WTC11 (cell line): ENCODE results near the gene ACTN1. TPM values are rescaled to one million over a fixed set of nuclear protein-coding genes. Genes with fewer than 3 reads are reported as not detected.

Experiments
- ATAC-seq: fragments of 200-7000 bp; cut with Tn5 transposase; 2 replicates; pipeline ENCODE4 v1.10.0; 2021; ENCODE audit warnings: mild to moderate bottlenecking, moderate library complexity
- CTCF ChIA-PET: fragments of 300-600 bp; sonication (Branson Sonifier 250); formaldehyde crosslinking; loops from one replicate; lab custom pipeline; 2021; ENCODE audit warnings: antibody characterized with exemption; lab: Charles Lee
- POLR2A ChIA-PET: fragments of 350-600 bp; sonication (Branson Sonifier 250); formaldehyde crosslinking; loops from one replicate; lab custom pipeline; 2021; ENCODE audit warnings: antibody characterized with exemption; lab: Charles Lee
- DNase-seq: peaks from one replicate; pipeline ENCODE4 v3.0.0; 2021; ENCODE audit warnings: low spot score
- H3K27ac Mint-ChIP-seq: 2 replicates; pipeline ENCODE4 v1.8.0; 2021; ENCODE audit warnings: mixed read lengths
- H3K27me3 Mint-ChIP-seq: 2 replicates; pipeline ENCODE4 v1.8.0; 2021; ENCODE audit warnings: low read depth, mild to moderate bottlenecking, moderate library complexity, mixed read lengths
- H3K36me3 Mint-ChIP-seq: 2 replicates; pipeline ENCODE4 v1.8.0; 2021; ENCODE audit warnings: mixed read lengths
- H3K4me1 Mint-ChIP-seq: 2 replicates; pipeline ENCODE4 v1.8.0; 2022; ENCODE audit warnings: mixed read lengths
- H3K4me3 Mint-ChIP-seq: 2 replicates; pipeline ENCODE4 v1.8.0; 2021; ENCODE audit warnings: mild to moderate bottlenecking, moderate library complexity, mixed read lengths
- H3K9me3 Mint-ChIP-seq: 2 replicates; pipeline ENCODE4 v1.8.0; 2021; ENCODE audit warnings: mixed read lengths
- E2F4 ChIP-seq: sonication (generic); formaldehyde crosslinking; IDR thresholded peaks from 2 replicates; pipeline ENCODE4 v1.8.1; 2022; ENCODE audit warnings: low read depth, mild to moderate bottlenecking, moderate library complexity, missing genetic modification reagents, borderline replicate concordance
- EMX1 ChIP-seq: fragments of 250-450 bp; sonication (Bioruptor Pico); IDR thresholded peaks from 2 replicates; pipeline ENCODE4 v1.8.0; 2021; ENCODE audit warnings: mild to moderate bottlenecking
- FOXP1 ChIP-seq: sonication (generic); formaldehyde crosslinking; IDR thresholded peaks from 2 replicates; pipeline ENCODE4 v1.8.0; 2022; ENCODE audit warnings: missing genetic modification reagents, mild to moderate bottlenecking, moderate library complexity, borderline replicate concordance
- FOXP4 ChIP-seq: sonication (generic); formaldehyde crosslinking; IDR thresholded peaks from 2 replicates; pipeline ENCODE4 v1.8.0; 2022; ENCODE audit warnings: mild to moderate bottlenecking, missing genetic modification reagents
- IRF2 ChIP-seq: sonication (generic); formaldehyde crosslinking; IDR thresholded peaks from 2 replicates; pipeline ENCODE4 v1.8.0; 2022; ENCODE audit warnings: low read depth, missing genetic modification reagents, borderline replicate concordance
- JAZF1 ChIP-seq: fragments of 250-450 bp; sonication (Bioruptor Pico); IDR thresholded peaks from 2 replicates; pipeline ENCODE4 v1.9.0; 2021; ENCODE audit warnings: moderate library complexity, mild to moderate bottlenecking, inconsistent platforms
- JUN ChIP-seq: sonication (generic); formaldehyde crosslinking; IDR thresholded peaks from 2 replicates; pipeline ENCODE4 v1.8.0; 2023; ENCODE audit warnings: mild to moderate bottlenecking, missing genetic modification reagents
- NFE2L1 ChIP-seq: sonication (generic); formaldehyde crosslinking; IDR thresholded peaks from 2 replicates; pipeline ENCODE4 v1.8.1; 2023; ENCODE audit warnings: missing genetic modification reagents
- NFYB ChIP-seq: sonication (generic); formaldehyde crosslinking; conservative IDR thresholded peaks from 2 replicates; pipeline ENCODE4 v1.8.0; 2022; ENCODE audit warnings: low read depth, missing genetic modification reagents
- SMAD4 ChIP-seq: sonication (generic); formaldehyde crosslinking; IDR thresholded peaks from 2 replicates; pipeline ENCODE4 v1.8.0; 2022; ENCODE audit warnings: mild to moderate bottlenecking, missing genetic modification reagents
- TCF7 ChIP-seq: sonication (generic); formaldehyde crosslinking; IDR thresholded peaks from 2 replicates; pipeline ENCODE4 v1.8.0; 2022; ENCODE audit warnings: mild to moderate bottlenecking, low read depth, missing genetic modification reagents, moderate library complexity
- TEAD1 ChIP-seq: sonication (generic); formaldehyde crosslinking; IDR thresholded peaks from 2 replicates; pipeline ENCODE4 v1.8.0; 2022; ENCODE audit warnings: mild to moderate bottlenecking, missing genetic modification reagents
- ZNF232 ChIP-seq: sonication (generic); formaldehyde crosslinking; IDR thresholded peaks from 2 replicates; pipeline ENCODE4 v1.8.0; 2022; ENCODE audit warnings: mild to moderate bottlenecking, missing genetic modification reagents
- ZNF396 ChIP-seq: fragments of 250-450 bp; sonication (Bioruptor Pico); IDR thresholded peaks from 2 replicates; pipeline ENCODE4 v1.8.0; 2021; ENCODE audit warnings: mild to moderate bottlenecking, moderate library complexity, borderline replicate concordance
- ZNF423 ChIP-seq: fragments of 250-450 bp; sonication (Bioruptor Pico); IDR thresholded peaks from 2 replicates; pipeline ENCODE4 v2.1.2; 2022; ENCODE audit warnings: mild to moderate bottlenecking, moderate library complexity
- total RNA-seq: library from RNA; stranded (reverse); gene quantifications from 3 replicates; pipeline ENCODE4 v1.2.3, GENCODE V29; 2021
- TF ChIP-seq, protein P1 (sequence below): sonication (generic); formaldehyde crosslinking; IDR thresholded peaks from 2 replicates; pipeline ENCODE4 v1.8.1; 2023; ENCODE audit warnings: mild to moderate bottlenecking, missing genetic modification reagents, moderate library complexity
- TF ChIP-seq, protein P2 (sequence below): fragments of 200-600 bp; IDR thresholded peaks from 2 replicates; pipeline ENCODE4 v1.8.0; 2022; ENCODE audit warnings: antibody characterized with exemption
- TF ChIP-seq, protein P3 (sequence below): sonication (generic); formaldehyde crosslinking; IDR thresholded peaks from 2 replicates; pipeline ENCODE4 v1.8.1; 2022; ENCODE audit warnings: low read depth, missing genetic modification reagents, borderline replicate concordance

ACTN1 gene
- total RNA-seq, 1 experiment from 2014 or later, result 196 TPM

- no peak overlapping the region for H3K27ac Mint-ChIP-seq
- H3K27me3 Mint-ChIP-seq, result no peaks in the 10 kb centered on the region
- no peak for ATAC-seq
- ChIA-PET POLR2A (no interaction called here), CTCF (no interaction called here)
- TF ChIP-seq FOXP4 (no peak), SMAD4 (CRISPR knock-in tag) (no peak), NFE2L1 (CRISPR knock-in tag) (no peak), ZNF396 (CRISPR knock-in tag) (no peak), ZNF423 (CRISPR knock-in tag) (no peak), JAZF1 (no peak), E2F4 (CRISPR knock-in tag) (no peak), IRF2 (CRISPR knock-in tag) (no peak), TEAD1 (CRISPR knock-in tag) (no peak), ZNF232 (no peak), JUN (CRISPR knock-in tag) (no peak), NFYB (CRISPR knock-in tag) (no peak), FOXP1 (CRISPR knock-in tag) (no peak)
- TF ChIP-seq, protein P1, sequence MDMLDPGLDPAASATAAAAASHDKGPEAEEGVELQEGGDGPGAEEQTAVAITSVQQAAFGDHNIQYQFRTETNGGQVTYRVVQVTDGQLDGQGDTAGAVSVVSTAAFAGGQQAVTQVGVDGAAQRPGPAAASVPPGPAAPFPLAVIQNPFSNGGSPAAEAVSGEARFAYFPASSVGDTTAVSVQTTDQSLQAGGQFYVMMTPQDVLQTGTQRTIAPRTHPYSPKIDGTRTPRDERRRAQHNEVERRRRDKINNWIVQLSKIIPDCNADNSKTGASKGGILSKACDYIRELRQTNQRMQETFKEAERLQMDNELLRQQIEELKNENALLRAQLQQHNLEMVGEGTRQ (CRISPR knock-in tag), result no peak
- TF ChIP-seq, protein P2, sequence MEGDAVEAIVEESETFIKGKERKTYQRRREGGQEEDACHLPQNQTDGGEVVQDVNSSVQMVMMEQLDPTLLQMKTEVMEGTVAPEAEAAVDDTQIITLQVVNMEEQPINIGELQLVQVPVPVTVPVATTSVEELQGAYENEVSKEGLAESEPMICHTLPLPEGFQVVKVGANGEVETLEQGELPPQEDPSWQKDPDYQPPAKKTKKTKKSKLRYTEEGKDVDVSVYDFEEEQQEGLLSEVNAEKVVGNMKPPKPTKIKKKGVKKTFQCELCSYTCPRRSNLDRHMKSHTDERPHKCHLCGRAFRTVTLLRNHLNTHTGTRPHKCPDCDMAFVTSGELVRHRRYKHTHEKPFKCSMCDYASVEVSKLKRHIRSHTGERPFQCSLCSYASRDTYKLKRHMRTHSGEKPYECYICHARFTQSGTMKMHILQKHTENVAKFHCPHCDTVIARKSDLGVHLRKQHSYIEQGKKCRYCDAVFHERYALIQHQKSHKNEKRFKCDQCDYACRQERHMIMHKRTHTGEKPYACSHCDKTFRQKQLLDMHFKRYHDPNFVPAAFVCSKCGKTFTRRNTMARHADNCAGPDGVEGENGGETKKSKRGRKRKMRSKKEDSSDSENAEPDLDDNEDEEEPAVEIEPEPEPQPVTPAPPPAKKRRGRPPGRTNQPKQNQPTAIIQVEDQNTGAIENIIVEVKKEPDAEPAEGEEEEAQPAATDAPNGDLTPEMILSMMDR, result no peak
- TF ChIP-seq, protein P3, sequence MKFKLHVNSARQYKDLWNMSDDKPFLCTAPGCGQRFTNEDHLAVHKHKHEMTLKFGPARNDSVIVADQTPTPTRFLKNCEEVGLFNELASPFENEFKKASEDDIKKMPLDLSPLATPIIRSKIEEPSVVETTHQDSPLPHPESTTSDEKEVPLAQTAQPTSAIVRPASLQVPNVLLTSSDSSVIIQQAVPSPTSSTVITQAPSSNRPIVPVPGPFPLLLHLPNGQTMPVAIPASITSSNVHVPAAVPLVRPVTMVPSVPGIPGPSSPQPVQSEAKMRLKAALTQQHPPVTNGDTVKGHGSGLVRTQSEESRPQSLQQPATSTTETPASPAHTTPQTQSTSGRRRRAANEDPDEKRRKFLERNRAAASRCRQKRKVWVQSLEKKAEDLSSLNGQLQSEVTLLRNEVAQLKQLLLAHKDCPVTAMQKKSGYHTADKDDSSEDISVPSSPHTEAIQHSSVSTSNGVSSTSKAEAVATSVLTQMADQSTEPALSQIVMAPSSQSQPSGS, result no peak
- H3K4me3 Mint-ChIP-seq, result no peak overlapping the region
- no peaks in the 10 kb centered on the region for H3K9me3 Mint-ChIP-seq
- peaks cover 64% of the 10 kb centered on the region for H3K36me3 Mint-ChIP-seq
- DNase-seq, result no peak
- no peaks in the 10 kb centered on the region for H3K4me1 Mint-ChIP-seq
Observed at GRCh38 chr14:68882235-68882634, 96.9 kb downstream of the ACTN1 start.

DNA sequence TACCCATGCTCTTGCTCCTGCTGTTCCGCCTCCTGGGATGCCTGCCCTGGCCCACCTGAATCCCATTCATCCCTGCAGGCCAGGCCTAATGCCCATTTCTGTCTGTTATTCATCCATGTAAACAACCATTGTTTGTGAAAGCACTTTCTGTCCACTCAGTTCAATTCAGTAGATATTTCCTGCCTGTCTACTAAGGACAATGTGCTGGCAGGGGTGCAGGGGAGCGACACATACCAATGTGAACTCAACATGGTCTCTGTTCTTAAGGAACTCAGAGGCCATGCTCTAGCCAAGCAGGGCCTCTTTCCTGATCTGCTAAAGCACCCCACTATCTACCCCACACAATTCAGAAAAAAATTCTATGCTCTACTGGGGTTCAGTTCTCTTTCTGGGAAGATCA lies 97.7 kb downstream of the ACTN1 start:
- no peak for ATAC-seq
- ChIA-PET POLR2A (no interaction called here), CTCF (no interaction called here)
- Mint-ChIP-seq H3K4me1 (no peaks in the 10 kb centered on the region), H3K27me3 (no peaks in the 10 kb centered on the region), H3K36me3 (peaks cover 67% of the 10 kb centered on the region)
- TF ChIP-seq, protein P3, result no peak
- TF ChIP-seq EMX1 (CRISPR knock-in tag) (no peak), TCF7 (CRISPR knock-in tag) (no peak)
- TF ChIP-seq, all 79 proteins: peak for 0
- DNase-seq, result no peak
- Mint-ChIP-seq H3K27ac (no peak overlapping the region), H3K9me3 (no peaks in the 10 kb centered on the region), H3K4me3 (no peak overlapping the region)
